ENCODE results near the gene LIX1L.

LIX1L gene

DNA sequence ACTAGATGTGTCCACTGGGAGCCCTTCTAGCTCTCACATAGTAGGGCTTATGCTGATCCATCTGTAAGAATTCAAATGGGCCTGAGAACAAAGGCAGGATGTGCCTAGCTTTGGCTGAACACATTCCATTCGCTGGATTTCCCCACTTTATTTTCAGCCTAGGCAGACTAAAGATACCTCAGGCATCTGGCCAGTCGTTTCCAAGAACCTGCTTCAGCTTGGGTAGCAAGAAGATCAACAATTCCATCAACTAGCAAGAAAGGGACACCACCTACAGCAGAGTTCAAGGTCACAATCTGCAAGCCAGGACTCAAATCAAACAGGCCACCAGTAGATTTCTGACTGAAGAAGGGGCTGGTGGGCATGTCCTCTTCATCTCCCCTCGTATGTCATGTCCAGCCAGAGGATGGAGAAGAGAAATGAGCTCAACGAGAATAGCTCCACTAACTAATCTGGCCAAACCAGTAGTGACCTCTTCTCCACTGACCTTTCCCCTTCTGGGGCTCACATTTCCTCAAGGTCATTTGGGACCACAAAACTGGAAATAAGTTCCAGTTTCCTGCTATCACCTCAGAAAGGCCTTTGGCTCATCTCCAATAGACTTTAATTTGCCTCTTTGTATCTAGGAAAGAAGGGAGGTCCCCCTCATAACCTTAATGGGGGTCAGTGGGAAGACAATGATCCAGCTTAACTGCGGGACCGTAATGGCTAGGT lies 24.4 kb upstream of the LIX1L start:
- no peak overlapping the region for H3K9ac ChIP-seq (ENCODE audit: low read length)
- no peaks in the 10 kb centered on the region for H4K20me1 ChIP-seq (ENCODE audit: insufficient read depth, low read length)
- no peaks in the 10 kb centered on the region for H3K9me2 ChIP-seq (replicated peaks; ENCODE audit: insufficient read depth, low read length)
- H3K36me3 ChIP-seq (replicated peaks; ENCODE audit: insufficient read depth, low read length) = no peaks in the 10 kb centered on the region
- no peaks in the 10 kb centered on the region for H3K27me3 ChIP-seq (replicated peaks; ENCODE audit: insufficient read depth, low read length)
- no peak overlapping the region for H3K4me3 ChIP-seq (ENCODE audit: low read length)
- DNase-seq = no peak
- peak overlapping the region; percentile 5; the same call in 1 of the 2 replicates for H3K4me2 ChIP-seq (ENCODE audit: low read depth, low read length)
- peaks cover 86% of the 10 kb centered on the region for H3K4me1 ChIP-seq (ENCODE audit: low read length)
- H3F3A ChIP-seq (ENCODE audit: insufficient read depth, low read length) = peaks cover 76% of the 10 kb centered on the region
- peak overlapping the region; percentile 95; the same call in 1 of the 2 replicates for H3K27ac ChIP-seq (ENCODE audit: low read length)
- 0 out of 2 replicates have a peak, but pooled peaks cover 7% of the 10 kb centered on the region for H3K79me2 ChIP-seq (ENCODE audit: low read length)
- H3K9me3 ChIP-seq (replicated peaks; ENCODE audit: insufficient read depth, low read length) = no peaks in the 10 kb centered on the region
- 0 out of 2 replicates have a peak overlapping the region, but pooled peaks have one; percentile 2 for H2AFZ ChIP-seq (ENCODE audit: low read length)
- TF ChIP-seq EZH2 (optimal IDR thresholded peaks at IDR 0.05; ENCODE audit: low read depth, low read length) (no peak), CTCF (IDR thresholded peaks at IDR 0.05; ENCODE audit: low read length) (no peak), EZH2phosphoT487 (IDR thresholded peaks at IDR 0.05; ENCODE audit: low read length) (no peak)

DNA sequence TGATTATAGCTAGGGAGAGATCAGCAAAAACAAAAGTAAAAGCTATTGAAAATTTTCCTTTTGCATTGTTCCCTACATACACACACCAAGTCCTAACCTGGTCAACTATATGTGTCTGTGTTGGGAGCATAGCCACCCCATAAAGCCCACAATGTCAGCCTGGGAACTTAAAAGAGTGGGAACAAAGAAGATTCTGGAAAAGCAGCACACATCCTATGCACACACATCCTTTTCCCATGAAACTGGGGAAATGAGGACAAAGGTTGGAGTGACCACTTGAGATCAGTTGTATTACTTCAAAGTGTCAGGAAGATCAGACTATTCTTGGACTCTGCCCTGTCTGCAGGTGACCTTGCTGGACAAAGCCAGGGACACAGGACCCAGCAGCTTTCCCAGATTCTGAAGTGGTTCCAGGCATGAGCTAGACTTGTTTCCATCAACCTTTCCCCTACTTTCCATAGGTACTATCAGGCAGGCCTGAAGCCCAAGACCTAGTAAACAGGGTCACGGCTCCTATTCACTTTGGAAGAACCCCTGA lies 22.7 kb upstream of the LIX1L start:
- no peaks in the 10 kb centered on the region for H3K9me3 ChIP-seq (replicated peaks; ENCODE audit: insufficient read depth, low read length)
- H2AFZ ChIP-seq (ENCODE audit: low read length) = no peak overlapping the region; the same call in 1 of the 2 replicates
- no peak for DNase-seq
- TF ChIP-seq EZH2 (optimal IDR thresholded peaks at IDR 0.05; ENCODE audit: low read depth, low read length) (no peak), CTCF (IDR thresholded peaks at IDR 0.05; ENCODE audit: low read length) (no peak), EZH2phosphoT487 (IDR thresholded peaks at IDR 0.05; ENCODE audit: low read length) (no peak)
- H3K9me2 ChIP-seq (replicated peaks; ENCODE audit: insufficient read depth, low read length) = no peaks in the 10 kb centered on the region
- H3K27ac ChIP-seq (ENCODE audit: low read length) = peak overlapping the region; percentile 95
- H3K36me3 ChIP-seq (replicated peaks; ENCODE audit: insufficient read depth, low read length) = no peaks in the 10 kb centered on the region
- peaks cover 72% of the 10 kb centered on the region for H3F3A ChIP-seq (ENCODE audit: insufficient read depth, low read length)
- no peaks in the 10 kb centered on the region for H3K27me3 ChIP-seq (replicated peaks; ENCODE audit: insufficient read depth, low read length)
- peaks cover 78% of the 10 kb centered on the region for H3K4me1 ChIP-seq (ENCODE audit: low read length)
- H3K79me2 ChIP-seq (ENCODE audit: low read length) = 0 out of 2 replicates have a peak, but pooled peaks cover 7% of the 10 kb centered on the region
- H4K20me1 ChIP-seq (ENCODE audit: insufficient read depth, low read length) = no peaks in the 10 kb centered on the region
- peak overlapping the region; percentile 77 for H3K9ac ChIP-seq (ENCODE audit: low read length)
- peak overlapping the region; percentile 43 for H3K4me3 ChIP-seq (ENCODE audit: low read length)
- H3K4me2 ChIP-seq (ENCODE audit: low read depth, low read length) = peak overlapping the region; percentile 90

DNA sequence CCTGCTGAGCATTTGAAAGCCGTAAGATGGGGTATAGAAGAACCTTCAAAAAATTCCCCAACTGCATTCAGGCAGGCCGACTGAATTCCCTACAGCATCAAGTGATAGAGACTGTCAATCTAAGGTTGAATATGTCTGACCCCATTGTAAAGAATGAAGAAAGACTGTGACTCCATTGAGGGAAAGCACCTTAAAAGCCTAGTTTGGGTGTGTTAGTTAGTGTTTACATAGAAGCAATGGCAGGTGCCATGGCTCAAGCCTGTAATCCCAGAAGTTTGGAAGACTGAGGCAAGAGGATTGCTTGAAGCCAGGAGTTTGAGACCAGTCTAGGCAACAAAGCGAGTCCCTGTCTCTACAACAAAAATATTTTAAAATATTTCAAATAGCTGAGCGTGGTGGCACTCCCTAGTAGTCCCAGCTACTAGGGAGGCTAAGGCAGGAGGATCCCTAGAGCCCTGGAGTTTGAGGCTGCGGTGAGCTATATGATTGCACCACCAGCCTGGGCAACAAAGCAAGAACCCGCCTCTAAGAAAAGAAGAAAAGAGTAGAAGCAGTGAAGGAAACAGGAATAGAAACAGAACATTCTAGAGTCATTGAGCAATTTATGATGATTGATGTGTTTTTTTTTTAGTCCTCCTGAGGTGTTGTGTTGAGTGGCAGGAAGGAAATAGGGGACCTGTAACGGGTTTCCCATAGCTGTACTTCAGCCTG lies 22.1 kb upstream of the LIX1L start:
- Histone ChIP-seq H3F3A (ENCODE audit: insufficient read depth, low read length) (peaks cover 66% of the 10 kb centered on the region), H3K9me3 (replicated peaks; ENCODE audit: insufficient read depth, low read length) (no peaks in the 10 kb centered on the region), H3K27me3 (replicated peaks; ENCODE audit: insufficient read depth, low read length) (no peaks in the 10 kb centered on the region), H3K36me3 (replicated peaks; ENCODE audit: insufficient read depth, low read length) (no peaks in the 10 kb centered on the region), H3K9ac (ENCODE audit: low read length) (peak overlapping the region; percentile 77), H3K9me2 (replicated peaks; ENCODE audit: insufficient read depth, low read length) (no peaks in the 10 kb centered on the region), H3K79me2 (ENCODE audit: low read length) (0 out of 2 replicates have a peak, but pooled peaks cover 7% of the 10 kb centered on the region), H3K4me2 (ENCODE audit: low read depth, low read length) (peak overlapping the region; percentile 90), H3K4me3 (ENCODE audit: low read length) (peak overlapping the region; percentile 43), H3K4me1 (ENCODE audit: low read length) (peaks cover 71% of the 10 kb centered on the region), H3K27ac (ENCODE audit: low read length) (peak overlapping the region; percentile 95), H4K20me1 (ENCODE audit: insufficient read depth, low read length) (no peaks in the 10 kb centered on the region), H2AFZ (ENCODE audit: low read length) (no peak overlapping the region)
- peak; percentile 91 for DNase-seq
- TF ChIP-seq CTCF (IDR thresholded peaks at IDR 0.05; ENCODE audit: low read length) = no peak
- TF ChIP-seq EZH2phosphoT487 (IDR thresholded peaks at IDR 0.05; ENCODE audit: low read length) = no peak
- no peak for TF ChIP-seq EZH2 (optimal IDR thresholded peaks at IDR 0.05; ENCODE audit: low read depth, low read length)

All from MM.1S (cell line).